Osteocyte (in vitro differentiated cells): ENCODE measurements around the gene OPA3. TPM values are rescaled to one million over a fixed set of nuclear protein-coding genes. Genes with fewer than 3 reads are reported as not detected.

ENCODE experiments used
- DNase-seq: peaks from one replicate; pipeline ENCODE4 v3.0.0; 2021; ENCODE audit warnings: mixed read lengths; ENCODE audit not compliant: unreplicated experiment; ENCODE audit errors: extremely low spot score
- H3K27ac Mint-ChIP-seq: one replicate; pipeline ENCODE4 v1.8.0; 2021; ENCODE audit warnings: mild to moderate bottlenecking, mixed read lengths; ENCODE audit not compliant: unreplicated experiment
- H3K27me3 Mint-ChIP-seq: one replicate; pipeline ENCODE4 v1.8.0; 2021; ENCODE audit warnings: mixed read lengths; ENCODE audit not compliant: unreplicated experiment
- H3K36me3 Mint-ChIP-seq: one replicate; pipeline ENCODE4 v1.8.0; 2021; ENCODE audit warnings: mixed read lengths; ENCODE audit not compliant: unreplicated experiment
- H3K4me1 Mint-ChIP-seq: one replicate; pipeline ENCODE4 v1.8.0; 2021; ENCODE audit warnings: mixed read lengths; ENCODE audit not compliant: unreplicated experiment
- H3K4me3 Mint-ChIP-seq: one replicate; pipeline ENCODE4 v1.8.0; 2021; ENCODE audit warnings: mild to moderate bottlenecking, moderate library complexity, mixed read lengths; ENCODE audit not compliant: unreplicated experiment
- H3K9me3 Mint-ChIP-seq: one replicate; pipeline ENCODE4 v1.8.0; 2021; ENCODE audit warnings: mixed read lengths; ENCODE audit not compliant: unreplicated experiment
- total RNA-seq: library from RNA; stranded (reverse); gene quantifications from 2 replicates; pipeline ENCODE4 v1.2.1, GENCODE V29; 2021
- TF ChIP-seq, protein P1 (sequence below): fragments of 200-600 bp; sonication (generic); IDR thresholded peaks from 2 replicates; pipeline ENCODE4 v1.5.0; 2021; ENCODE audit warnings: antibody characterized with exemption, mild to moderate bottlenecking, moderate library complexity

The OPA3 gene
- total RNA-seq, 1 donor from 2014 or later: 16.8 TPM

GRCh38 chr19:45595814-45596213 is 11.2 kb upstream of the OPA3 start:
- TF ChIP-seq, protein P1, sequence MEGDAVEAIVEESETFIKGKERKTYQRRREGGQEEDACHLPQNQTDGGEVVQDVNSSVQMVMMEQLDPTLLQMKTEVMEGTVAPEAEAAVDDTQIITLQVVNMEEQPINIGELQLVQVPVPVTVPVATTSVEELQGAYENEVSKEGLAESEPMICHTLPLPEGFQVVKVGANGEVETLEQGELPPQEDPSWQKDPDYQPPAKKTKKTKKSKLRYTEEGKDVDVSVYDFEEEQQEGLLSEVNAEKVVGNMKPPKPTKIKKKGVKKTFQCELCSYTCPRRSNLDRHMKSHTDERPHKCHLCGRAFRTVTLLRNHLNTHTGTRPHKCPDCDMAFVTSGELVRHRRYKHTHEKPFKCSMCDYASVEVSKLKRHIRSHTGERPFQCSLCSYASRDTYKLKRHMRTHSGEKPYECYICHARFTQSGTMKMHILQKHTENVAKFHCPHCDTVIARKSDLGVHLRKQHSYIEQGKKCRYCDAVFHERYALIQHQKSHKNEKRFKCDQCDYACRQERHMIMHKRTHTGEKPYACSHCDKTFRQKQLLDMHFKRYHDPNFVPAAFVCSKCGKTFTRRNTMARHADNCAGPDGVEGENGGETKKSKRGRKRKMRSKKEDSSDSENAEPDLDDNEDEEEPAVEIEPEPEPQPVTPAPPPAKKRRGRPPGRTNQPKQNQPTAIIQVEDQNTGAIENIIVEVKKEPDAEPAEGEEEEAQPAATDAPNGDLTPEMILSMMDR: no peak
- Mint-ChIP-seq H3K36me3 (no peaks in the 10 kb centered on the region), H3K4me1 (peaks cover 20% of the 10 kb centered on the region), H3K27me3 (peaks cover 31% of the 10 kb centered on the region), H3K9me3 (no peaks in the 10 kb centered on the region), H3K4me3 (no peak overlapping the region), H3K27ac (no peak overlapping the region)
- DNase-seq: no peak

DNA sequence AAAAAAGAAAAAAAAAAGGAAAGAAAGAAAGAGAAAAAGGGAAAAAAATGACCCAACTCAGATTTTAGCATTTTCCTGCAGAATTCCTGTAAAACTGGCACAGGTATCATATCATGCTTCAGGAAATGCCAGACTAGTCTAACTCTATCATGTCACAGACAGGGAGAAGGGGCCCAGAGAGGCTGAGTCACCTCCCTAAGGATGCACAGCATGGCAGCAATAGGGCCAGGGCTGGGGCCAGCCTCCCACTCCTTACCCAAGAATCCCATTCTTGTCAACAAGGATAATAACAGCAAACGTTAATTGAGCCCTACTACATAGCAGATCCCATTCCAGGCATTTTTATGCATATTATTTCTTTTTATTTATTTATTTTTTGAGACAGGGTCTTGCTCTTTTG is 8.9 kb upstream of the OPA3 start:
- TF ChIP-seq, protein P1: no peak
- Mint-ChIP-seq H3K4me3 (no peak overlapping the region), H3K9me3 (no peaks in the 10 kb centered on the region), H3K36me3 (no peaks in the 10 kb centered on the region), H3K27me3 (peaks cover 11% of the 10 kb centered on the region), H3K4me1 (peaks cover 16% of the 10 kb centered on the region), H3K27ac (no peak overlapping the region)
- DNase-seq: no peak

- no peak overlapping the region for H3K4me3 Mint-ChIP-seq
- H3K36me3 Mint-ChIP-seq: no peaks in the 10 kb centered on the region
- TF ChIP-seq, protein P1: no peak
- H3K9me3 Mint-ChIP-seq: no peaks in the 10 kb centered on the region
- H3K27ac Mint-ChIP-seq: no peak overlapping the region
- H3K4me1 Mint-ChIP-seq: peaks cover 4% of the 10 kb centered on the region
- peaks cover 8% of the 10 kb centered on the region for H3K27me3 Mint-ChIP-seq
- DNase-seq: no peak
Observed at GRCh38 chr19:45592366-45592765, 7.8 kb upstream of the OPA3 start.

GRCh38 chr19:45591638-45592005 is 7.0 kb upstream of the OPA3 start:
- TF ChIP-seq, protein P1: no peak
- Mint-ChIP-seq H3K9me3 (no peaks in the 10 kb centered on the region), H3K36me3 (no peaks in the 10 kb centered on the region), H3K27ac (no peak overlapping the region), H3K27me3 (peaks cover 8% of the 10 kb centered on the region), H3K4me1 (peaks cover 2% of the 10 kb centered on the region), H3K4me3 (no peak overlapping the region)
- DNase-seq: no peak

DNA sequence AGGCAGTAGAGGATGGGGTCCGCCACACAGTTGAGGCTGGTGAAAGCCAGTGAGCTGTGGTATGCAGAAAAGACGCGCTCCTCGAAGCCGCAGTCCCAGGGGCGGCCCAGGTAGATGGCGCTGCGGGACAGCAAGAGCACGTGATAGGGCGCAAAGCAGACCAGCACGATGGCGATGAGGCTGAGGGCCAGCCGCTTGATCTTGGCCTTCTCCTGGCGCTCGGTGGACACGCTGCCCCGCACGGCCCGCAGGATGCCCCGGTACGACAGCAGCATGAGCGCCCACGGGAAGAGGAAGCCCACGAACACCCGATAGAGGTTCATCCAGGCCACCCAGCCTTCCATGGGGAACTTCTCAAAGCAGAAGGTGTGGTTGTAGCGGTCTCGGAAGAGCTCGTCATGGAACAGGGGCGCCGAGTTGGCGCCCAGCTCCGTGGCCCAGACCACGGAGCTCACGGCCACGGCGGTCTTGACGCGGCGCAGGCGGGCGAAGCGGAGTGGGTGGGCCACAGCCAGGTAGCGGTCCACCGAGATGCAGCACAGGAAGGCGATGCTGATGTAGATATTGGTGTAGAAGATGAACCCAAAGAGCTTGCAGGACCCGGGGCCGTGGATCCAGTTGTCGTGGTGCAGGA is 6.5 kb upstream of the OPA3 start:
- TF ChIP-seq, protein P1: peak; percentile 35
- Mint-ChIP-seq H3K4me1 (no peaks in the 10 kb centered on the region), H3K27me3 (peaks cover 8% of the 10 kb centered on the region), H3K4me3 (no peak overlapping the region), H3K27ac (no peak overlapping the region), H3K36me3 (no peaks in the 10 kb centered on the region), H3K9me3 (no peaks in the 10 kb centered on the region)
- DNase-seq: no peak
